SW480 (cell line): ENCODE measurements around the gene HBE1.

ENCODE experiments used
- DNase-seq: peaks from one replicate; pipeline ENCODE4 v3.0.0-alpha.2; 2016; ENCODE audit warnings: low spot score

Gene HBE1

DNA sequence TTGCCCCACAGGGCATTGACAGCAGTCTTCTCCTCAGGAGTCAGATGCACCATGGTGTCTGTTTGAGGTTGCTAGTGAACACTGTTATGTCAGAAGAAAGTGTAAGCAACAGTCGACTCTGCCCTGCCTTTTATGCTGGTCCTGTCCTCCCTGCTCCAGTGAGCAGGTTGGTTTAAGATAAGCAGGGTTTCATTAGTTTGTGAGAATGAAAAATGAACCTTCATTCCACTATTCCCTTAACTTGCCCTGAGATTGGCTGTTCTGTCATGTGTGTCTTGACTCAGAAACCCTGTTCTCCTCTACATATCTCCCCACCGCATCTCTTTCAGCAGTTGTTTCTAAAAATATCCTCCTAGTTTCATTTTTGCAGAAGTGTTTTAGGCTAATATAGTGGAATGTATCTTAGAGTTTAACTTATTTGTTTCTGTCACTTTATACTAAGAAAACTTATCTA is 35.3 kb downstream of the HBE1 start, which contains the start of gene HBD:
Gene HBD (minus strand): TSS at position 103 of the 454 bp plus-strand sequence. CDS start 50 bp downstream, at position 53.
- no peak for DNase-seq

DNA sequence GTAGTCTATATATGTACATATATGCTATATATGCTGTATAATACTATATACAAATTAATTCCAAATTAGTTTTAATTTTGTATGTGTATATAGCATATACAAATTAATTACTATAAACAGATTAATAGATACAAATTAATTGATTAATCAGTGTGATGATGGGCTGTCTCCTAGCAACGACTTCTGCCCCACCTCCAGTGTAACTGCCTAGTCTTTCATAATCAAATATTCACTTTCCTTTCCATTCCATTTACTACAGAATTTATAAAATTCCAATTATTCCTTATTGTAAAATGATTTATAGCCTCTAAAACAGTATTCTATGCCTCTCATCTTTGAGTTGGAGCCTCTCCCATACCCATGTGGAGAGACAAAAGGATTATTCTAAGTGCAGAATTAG is 36.4 kb downstream of the HBE1 start:
- no peak for DNase-seq

DNA sequence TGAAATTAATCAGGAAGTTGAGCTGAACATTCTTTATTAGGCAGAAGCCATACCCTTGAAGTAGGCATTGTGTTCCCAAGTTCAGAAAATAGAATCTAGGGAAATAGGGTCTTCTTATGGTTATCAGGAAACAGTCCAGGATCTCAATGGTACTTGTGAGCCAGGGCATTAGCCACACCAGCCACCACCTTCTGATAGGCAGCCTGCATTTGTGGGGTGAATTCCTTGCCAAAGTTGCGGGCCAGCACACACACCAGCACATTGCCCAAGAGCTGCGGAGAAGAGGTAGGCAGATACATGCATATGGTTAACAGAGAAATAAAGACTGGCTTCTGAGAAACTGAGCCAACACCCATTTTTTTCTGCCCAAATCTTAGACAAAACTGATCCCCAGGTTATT is 36.9 kb downstream of the HBE1 start:
- no peak for DNase-seq

DNA sequence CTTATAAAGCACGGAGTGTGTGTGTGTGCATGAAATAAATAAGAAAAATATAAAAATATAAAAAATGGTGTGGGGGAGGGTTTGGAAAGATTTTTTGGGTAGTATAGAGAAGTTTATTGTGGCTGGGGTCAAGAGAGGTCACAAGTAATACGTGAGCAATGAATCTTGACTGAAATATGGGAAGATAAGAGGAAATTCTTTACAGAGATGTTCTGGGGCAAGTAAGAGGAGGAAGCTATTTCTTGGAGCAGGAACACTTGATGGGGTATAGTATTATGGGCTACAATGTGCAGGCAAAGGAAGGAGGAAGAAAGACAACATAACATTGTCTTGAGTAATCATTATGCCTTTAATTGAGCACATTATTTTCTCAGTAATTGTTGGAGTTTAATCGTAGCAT is 37.6 kb downstream of the HBE1 start:
- DNase-seq: no peak

DNA sequence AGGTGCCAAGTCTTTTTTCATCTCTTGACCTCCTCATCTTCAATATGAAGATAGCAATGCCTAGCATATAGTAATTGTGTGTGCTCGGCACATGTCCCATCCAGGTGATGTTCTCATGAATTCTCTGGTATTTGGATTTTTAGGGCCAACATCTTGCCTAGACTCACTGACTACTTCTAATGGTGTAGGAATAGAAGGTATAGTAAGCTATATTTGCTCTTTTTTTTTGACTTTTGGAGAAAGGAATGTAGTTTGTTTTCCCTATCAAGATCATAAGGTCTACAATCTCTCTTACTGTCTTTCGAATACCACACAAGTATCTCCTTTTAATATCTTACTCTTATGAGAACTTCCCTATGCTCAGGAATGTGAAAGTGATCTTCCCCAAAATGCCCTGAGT is 38.6 kb downstream of the HBE1 start:
- DNase-seq: no peak

DNA sequence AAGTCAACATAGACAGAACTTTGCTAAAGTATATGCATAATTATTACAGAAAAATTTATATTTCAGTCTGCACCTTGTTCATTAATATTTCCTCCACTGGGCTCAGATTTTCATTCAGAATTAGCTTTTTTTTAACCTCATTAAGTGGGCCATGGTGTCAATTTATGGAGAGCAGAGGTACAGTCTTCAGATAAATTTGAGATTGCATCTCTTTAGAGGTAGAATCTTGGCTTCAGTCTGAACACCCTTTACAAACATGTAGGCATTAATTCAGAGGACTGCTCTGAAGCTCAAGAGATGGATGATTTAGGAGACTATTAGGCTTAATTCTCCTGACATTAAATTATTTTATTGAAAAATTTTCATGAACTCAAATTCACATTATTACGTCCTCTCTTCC is 39.5 kb downstream of the HBE1 start:
- no peak for DNase-seq

DNA sequence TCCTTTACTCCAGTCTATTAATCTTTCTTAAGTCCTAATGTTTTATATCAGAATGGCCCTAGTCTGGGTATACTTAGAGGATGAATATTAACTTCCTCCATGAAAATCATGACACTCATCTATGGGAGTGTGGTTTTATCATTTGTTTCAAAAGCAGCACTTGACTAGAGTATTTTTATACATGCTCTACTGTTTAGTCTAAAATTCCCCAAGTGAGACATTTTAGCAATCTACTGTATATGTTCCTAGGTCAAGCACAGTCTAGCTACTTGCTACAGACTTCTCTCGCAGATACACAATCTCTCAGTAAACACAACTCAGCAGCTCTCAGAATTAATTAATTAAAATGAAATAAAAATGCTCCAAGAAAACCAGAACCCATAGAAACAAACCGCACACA is 39.9 kb downstream of the HBE1 start:
- DNase-seq: no peak

DNA sequence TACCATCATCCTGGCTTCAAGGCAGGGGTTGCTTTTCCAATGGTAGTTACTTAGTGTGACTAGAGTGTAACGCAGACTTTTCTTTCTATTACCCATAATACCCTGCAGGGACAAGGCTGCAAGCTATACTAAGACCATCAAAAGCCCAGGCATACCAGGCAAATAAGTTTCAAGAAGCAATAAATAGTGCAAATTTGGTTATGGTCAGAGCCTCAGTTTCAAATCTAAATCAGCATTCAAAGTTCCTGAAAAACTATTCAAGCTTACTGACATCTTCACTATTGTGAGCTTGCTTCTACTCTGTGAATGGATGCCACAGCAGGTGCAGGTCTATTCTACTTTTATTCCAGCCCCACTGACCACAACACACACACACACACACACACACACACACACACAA is 40.4 kb downstream of the HBE1 start:
- DNase-seq: no peak

DNA sequence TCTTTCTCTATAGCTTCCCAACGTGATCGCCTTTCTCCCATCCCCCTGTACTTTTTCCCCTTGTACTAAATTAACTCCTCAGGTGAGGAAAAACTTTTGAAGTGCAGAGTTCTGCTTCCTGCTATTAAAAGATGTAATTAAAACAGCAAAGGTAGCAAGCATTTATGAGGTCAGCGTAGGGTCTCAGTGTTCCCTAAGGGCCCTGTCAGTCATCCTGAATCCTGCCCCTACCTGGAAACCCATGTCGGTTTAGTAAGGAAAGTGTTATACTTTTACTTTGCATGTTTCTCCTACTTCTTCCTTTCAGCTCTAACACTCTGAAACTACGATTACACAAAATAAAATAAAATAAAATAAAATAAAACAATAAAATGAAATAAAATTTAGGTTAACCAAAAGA is 41.6 kb downstream of the HBE1 start:
- no peak for DNase-seq

DNA sequence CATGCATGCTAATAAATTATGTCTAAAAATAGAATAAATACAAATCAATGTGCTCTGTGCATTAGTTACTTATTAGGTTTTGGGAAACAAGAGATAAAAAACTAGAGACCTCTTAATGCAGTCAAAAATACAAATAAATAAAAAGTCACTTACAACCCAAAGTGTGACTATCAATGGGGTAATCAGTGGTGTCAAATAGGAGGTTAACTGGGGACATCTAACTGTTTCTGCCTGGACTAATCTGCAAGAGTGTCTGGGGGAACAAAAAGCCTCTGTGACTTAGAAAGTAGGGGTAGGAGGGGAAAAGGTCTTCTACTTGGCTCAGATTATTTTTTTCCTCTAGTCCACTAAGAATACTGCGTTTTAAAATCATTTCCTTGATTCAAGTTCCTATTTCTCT is 42.1 kb downstream of the HBE1 start:
- no peak for DNase-seq

DNA sequence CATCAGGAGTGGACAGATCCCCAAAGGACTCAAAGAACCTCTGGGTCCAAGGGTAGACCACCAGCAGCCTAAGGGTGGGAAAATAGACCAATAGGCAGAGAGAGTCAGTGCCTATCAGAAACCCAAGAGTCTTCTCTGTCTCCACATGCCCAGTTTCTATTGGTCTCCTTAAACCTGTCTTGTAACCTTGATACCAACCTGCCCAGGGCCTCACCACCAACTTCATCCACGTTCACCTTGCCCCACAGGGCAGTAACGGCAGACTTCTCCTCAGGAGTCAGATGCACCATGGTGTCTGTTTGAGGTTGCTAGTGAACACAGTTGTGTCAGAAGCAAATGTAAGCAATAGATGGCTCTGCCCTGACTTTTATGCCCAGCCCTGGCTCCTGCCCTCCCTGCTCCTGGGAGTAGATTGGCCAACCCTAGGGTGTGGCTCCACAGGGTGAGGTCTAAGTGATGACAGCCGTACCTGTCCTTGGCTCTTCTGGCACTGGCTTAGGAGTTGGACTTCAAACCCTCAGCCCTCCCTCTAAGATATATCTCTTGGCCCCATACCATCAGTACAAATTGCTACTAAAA is 42.9 kb downstream of the HBE1 start, which contains the start of gene HBB:
Gene HBB (minus strand): TSS at position 340 of the 579 bp plus-strand sequence. CDS start 50 bp downstream, at position 290.
- DNase-seq: peak; percentile 64

DNA sequence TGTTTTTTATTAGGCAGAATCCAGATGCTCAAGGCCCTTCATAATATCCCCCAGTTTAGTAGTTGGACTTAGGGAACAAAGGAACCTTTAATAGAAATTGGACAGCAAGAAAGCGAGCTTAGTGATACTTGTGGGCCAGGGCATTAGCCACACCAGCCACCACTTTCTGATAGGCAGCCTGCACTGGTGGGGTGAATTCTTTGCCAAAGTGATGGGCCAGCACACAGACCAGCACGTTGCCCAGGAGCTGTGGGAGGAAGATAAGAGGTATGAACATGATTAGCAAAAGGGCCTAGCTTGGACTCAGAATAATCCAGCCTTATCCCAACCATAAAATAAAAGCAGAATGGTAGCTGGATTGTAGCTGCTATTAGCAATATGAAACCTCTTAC is 44.3 kb downstream of the HBE1 start:
- DNase-seq: no peak

DNA sequence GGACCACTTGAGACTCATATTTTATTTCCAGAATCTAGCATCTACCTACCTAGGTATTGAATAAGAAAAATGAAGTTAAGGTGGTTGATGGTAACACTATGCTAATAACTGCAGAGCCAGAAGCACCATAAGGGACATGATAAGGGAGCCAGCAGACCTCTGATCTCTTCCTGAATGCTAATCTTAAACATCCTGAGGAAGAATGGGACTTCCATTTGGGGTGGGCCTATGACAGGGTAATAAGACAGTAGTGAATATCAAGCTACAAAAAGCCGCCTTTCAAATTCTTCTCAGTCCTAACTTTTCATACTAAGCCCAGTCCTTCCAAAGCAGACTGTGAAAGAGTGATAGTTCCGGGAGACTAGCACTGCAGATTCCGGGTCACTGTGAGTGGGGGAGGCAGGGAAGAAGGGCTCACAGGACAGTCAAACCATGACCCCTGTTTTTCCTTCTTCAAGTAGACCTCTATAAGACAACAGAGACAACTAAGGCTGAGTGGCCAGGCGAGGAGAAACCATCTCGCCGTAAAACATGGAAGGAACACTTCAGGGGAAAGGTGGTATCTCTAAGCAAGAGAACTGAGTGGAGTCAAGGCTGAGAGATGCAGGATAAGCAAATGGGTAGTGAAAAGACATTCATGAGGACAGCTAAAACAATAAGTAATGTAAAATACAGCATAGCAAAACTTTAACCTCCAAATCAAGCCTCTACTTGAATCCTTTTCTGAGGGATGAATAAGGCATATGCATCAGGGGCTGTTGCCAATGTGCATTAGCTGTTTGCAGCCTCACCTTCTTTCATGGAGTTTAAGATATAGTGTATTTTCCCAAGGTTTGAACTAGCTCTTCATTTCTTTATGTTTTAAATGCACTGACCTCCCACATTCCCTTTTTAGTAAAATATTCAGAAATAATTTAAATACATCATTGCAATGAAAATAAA is 44.9 kb downstream of the HBE1 start:
- DNase-seq: no peak

DNA sequence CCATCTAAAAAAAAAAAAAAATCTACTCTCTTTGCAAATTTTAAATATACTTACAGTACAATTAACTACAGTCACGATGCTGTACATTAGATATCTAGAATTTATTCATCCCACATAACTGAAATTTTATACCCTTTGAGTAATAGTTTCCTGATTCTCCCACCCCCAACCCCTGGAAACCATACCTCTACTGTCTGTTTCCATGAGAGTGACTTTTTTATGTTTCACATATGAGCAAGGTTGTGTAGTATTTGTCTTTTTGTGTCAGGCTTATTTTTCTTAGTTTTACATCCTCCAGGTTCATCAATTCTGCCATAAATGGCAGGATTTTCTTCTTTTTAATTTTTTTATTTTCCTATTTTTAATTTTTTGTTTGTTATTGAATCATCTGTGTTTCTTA is 46.1 kb downstream of the HBE1 start:
- no peak for DNase-seq

DNA sequence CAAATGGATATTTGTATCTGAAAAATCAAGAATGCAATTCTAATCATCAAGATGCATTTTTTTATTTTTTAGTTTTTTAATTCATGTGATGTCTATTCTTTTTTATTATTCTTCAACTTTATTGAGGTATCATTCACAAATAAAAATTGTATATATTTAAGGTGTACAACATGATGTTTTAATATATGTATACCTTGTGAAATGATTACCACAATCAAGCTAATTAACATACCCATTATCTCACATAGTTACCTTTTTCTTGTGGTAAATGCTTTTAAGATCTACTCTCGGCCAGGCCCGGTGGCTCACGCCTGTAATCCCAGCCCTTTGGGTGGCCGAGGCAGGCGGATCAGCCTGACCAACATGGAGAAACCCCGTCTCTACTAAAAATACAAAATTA is 46.6 kb downstream of the HBE1 start:
- DNase-seq: no peak
